Panc1 (cell line): ENCODE data around the gene PRDX3. TPM values are rescaled to one million over a fixed set of nuclear protein-coding genes. Genes with fewer than 3 reads are reported as not detected.

Source experiments
- ATAC-seq: fragments of 200-7000 bp; cut with Tn5 transposase; 2 replicates; pipeline ENCODE4 v1.9.1; 2020; ENCODE audit warnings: mild to moderate bottlenecking, moderate library complexity
- BruUV-seq: library from RNA; stranded (reverse); fragments of 400-500 nt; replicated peaks from 2 replicates; lab custom pipeline; 2021; lab: Mats Ljungman, UMichigan
- CTCF ChIA-PET: fragments of 300-600 bp; sonication (Branson Sonifier 250); formaldehyde crosslinking; loops from one replicate; lab custom pipeline; 2022; ENCODE audit warnings: antibody characterized with exemption; lab: Charles Lee
- POLR2A ChIA-PET: fragments of 300-600 bp; sonication (Branson Sonifier 250); formaldehyde crosslinking; loops from one replicate; lab custom pipeline; 2022; ENCODE audit warnings: antibody characterized with exemption; lab: Charles Lee
- DNase-seq: peaks from one replicate; pipeline ENCODE4 v3.0.0-alpha.2; 2010; ENCODE audit warnings: low read depth, low spot score
- H3K27ac ChIP-seq: 2 replicates; pipeline ENCODE4 v1.5.1; 2011; ENCODE audit warnings: mild to moderate bottlenecking, low read length, inconsistent platforms
- H3K27me3 ChIP-seq: fragments of 200-500 bp; sonication (Bioruptor generic); 2 replicates; pipeline ENCODE4 v1.6.0; 2014; ENCODE audit warnings: low read length, inconsistent platforms; ENCODE audit not compliant: control insufficient read depth, insufficient read depth
- H3K36me3 ChIP-seq: fragments of 200-500 bp; sonication (Bioruptor generic); 2 replicates; pipeline ENCODE4 v1.5.1; 2014; ENCODE audit warnings: inconsistent platforms, mild to moderate bottlenecking, low read length, moderate library complexity; ENCODE audit not compliant: control insufficient read depth, insufficient read depth
- H3K4me1 ChIP-seq: 2 replicates; pipeline ENCODE4 v1.5.1; 2011; ENCODE audit warnings: inconsistent platforms, mild to moderate bottlenecking, low read length, moderate library complexity; ENCODE audit not compliant: control insufficient read depth, insufficient read depth
- H3K4me3 ChIP-seq, 2 experiments: 2 replicates each; pipeline ENCODE4 v1.5.1; 2011 to 2012; ENCODE audit warnings: low read depth in 2 of 2, low read length in 2 of 2, mild to moderate bottlenecking in 2 of 2, inconsistent platforms in 1 of 2, moderate library complexity in 1 of 2
- H3K9me3 ChIP-seq: fragments of 200-500 bp; sonication (Bioruptor generic); 2 replicates; pipeline ENCODE4 v1.5.1; 2014; ENCODE audit warnings: low read depth, mild to moderate bottlenecking, inconsistent platforms, low read length, moderate library complexity; ENCODE audit not compliant: control insufficient read depth, insufficient read depth
- POLR2AphosphoS5 ChIP-seq: IDR thresholded peaks from 2 replicates; pipeline ENCODE4 v1.6.1; 2012; ENCODE audit warnings: mild to moderate bottlenecking, low read depth, low read length, moderate library complexity
- SIN3A ChIP-seq: IDR thresholded peaks from 2 replicates; pipeline ENCODE4 v1.6.1; 2012; ENCODE audit warnings: low read depth, mild to moderate bottlenecking, low read length, moderate library complexity, borderline replicate concordance; ENCODE audit not compliant: insufficient read depth
- TCF7L2 ChIP-seq: IDR thresholded peaks from 2 replicates; pipeline ENCODE4 v1.6.1; 2011; ENCODE audit warnings: mild to moderate bottlenecking, low read depth, low read length, inconsistent platforms
- in situ Hi-C: cut with HindIII; loops from 2 replicates; pipeline ENCODE4 v1.10.0; 2016; ENCODE audit warnings: low sequenced_read_pairs, low pct_unique_long_range_greater_than_20kb
- intact Hi-C: fragments of 100-400 bp; cut with micrococcal nuclease; formaldehyde crosslinking; loops from one replicate; pipeline ENCODE4 v1.10.0; 2022; ENCODE audit not compliant: unreplicated experiment
- total RNA-seq: library from RNA; stranded (reverse); gene quantifications from one replicate; pipeline ENCODE4 v1.2.1, GENCODE V29; 2021; ENCODE audit not compliant: unreplicated experiment
- TF ChIP-seq, protein P1 (sequence below), 2 experiments: IDR thresholded peaks; 2 replicates each; pipeline ENCODE4 v1.6.1; 2011 to 2012; ENCODE audit warnings: low read depth in 2 of 2, control low read depth in 1 of 2, low read length in 1 of 2, mild to moderate bottlenecking in 1 of 2, moderate library complexity in 1 of 2; ENCODE audit not compliant: insufficient read depth in 1 of 2
- TF ChIP-seq, protein P2 (sequence below): fragments of 450-650 bp; IDR thresholded peaks from 2 replicates; pipeline ENCODE4 v1.5.1; 2017; ENCODE audit warnings: mild to moderate bottlenecking

PRDX3 gene
- total RNA-seq, 1 experiment from 2014 or later, result 235 TPM

DNA sequence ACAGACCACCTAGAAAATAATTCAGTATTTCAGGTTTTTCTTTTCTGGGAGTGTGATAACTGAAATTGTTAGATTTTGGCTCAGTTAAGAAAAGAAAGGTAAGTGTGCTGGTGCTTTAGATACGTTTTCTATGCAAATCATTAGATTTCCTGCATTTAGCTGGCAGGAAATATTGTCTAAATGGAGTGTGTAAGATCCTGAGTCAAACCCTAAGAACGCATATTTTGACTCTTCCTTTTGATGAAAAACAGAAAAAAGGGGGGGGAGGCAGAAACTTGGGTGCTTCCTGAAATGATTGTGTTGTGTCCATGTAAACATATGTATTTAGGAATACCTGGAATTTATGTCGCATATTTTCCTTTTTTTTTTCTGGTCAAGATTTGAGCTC lies 29.9 kb upstream of the PRDX3 start:
- DNase-seq (no peak), ATAC-seq (no peak)
- ChIA-PET CTCF (interaction anchor here (0.6 to 0.9 kb wide), 2 partner anchors 30 to 38 kb away, joined by 5 to 17 read pairs; no protein-coding TSS in a partner anchor), POLR2A (interaction anchor here (0.6 kb wide), 1 partner anchor 209 kb away, joined by 3 read pairs; no protein-coding TSS in a partner anchor)
- Histone ChIP-seq H3K4me3 (peak overlapping the region; percentile 80 to 94), H3K36me3 (no peaks in the 10 kb centered on the region), H3K4me1 (peaks cover 40% of the 10 kb centered on the region), H3K27ac (peak overlapping the region; percentile 79), H3K9me3 (no peaks in the 10 kb centered on the region), H3K27me3 (no peaks in the 10 kb centered on the region)
- in situ Hi-C loops (no loop called here), intact Hi-C loops (loop anchor here (5.0 kb wide), 2 partner anchors 44 to 84 kb away; no protein-coding TSS in a partner anchor)
- no TSS peak for BruUV-seq
- TF ChIP-seq TCF7L2, result no peak
- TF ChIP-seq, protein P1, sequence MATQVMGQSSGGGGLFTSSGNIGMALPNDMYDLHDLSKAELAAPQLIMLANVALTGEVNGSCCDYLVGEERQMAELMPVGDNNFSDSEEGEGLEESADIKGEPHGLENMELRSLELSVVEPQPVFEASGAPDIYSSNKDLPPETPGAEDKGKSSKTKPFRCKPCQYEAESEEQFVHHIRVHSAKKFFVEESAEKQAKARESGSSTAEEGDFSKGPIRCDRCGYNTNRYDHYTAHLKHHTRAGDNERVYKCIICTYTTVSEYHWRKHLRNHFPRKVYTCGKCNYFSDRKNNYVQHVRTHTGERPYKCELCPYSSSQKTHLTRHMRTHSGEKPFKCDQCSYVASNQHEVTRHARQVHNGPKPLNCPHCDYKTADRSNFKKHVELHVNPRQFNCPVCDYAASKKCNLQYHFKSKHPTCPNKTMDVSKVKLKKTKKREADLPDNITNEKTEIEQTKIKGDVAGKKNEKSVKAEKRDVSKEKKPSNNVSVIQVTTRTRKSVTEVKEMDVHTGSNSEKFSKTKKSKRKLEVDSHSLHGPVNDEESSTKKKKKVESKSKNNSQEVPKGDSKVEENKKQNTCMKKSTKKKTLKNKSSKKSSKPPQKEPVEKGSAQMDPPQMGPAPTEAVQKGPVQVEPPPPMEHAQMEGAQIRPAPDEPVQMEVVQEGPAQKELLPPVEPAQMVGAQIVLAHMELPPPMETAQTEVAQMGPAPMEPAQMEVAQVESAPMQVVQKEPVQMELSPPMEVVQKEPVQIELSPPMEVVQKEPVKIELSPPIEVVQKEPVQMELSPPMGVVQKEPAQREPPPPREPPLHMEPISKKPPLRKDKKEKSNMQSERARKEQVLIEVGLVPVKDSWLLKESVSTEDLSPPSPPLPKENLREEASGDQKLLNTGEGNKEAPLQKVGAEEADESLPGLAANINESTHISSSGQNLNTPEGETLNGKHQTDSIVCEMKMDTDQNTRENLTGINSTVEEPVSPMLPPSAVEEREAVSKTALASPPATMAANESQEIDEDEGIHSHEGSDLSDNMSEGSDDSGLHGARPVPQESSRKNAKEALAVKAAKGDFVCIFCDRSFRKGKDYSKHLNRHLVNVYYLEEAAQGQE (IDR thresholded peaks at IDR 0.05; ENCODE audit: insufficient read depth in 1 of 2, low read depth in 2 of 2, low read length in 1 of 2), result no peak
- no peak for TF ChIP-seq POLR2AphosphoS5
- no peak for TF ChIP-seq SIN3A
- TF ChIP-seq, protein P2, sequence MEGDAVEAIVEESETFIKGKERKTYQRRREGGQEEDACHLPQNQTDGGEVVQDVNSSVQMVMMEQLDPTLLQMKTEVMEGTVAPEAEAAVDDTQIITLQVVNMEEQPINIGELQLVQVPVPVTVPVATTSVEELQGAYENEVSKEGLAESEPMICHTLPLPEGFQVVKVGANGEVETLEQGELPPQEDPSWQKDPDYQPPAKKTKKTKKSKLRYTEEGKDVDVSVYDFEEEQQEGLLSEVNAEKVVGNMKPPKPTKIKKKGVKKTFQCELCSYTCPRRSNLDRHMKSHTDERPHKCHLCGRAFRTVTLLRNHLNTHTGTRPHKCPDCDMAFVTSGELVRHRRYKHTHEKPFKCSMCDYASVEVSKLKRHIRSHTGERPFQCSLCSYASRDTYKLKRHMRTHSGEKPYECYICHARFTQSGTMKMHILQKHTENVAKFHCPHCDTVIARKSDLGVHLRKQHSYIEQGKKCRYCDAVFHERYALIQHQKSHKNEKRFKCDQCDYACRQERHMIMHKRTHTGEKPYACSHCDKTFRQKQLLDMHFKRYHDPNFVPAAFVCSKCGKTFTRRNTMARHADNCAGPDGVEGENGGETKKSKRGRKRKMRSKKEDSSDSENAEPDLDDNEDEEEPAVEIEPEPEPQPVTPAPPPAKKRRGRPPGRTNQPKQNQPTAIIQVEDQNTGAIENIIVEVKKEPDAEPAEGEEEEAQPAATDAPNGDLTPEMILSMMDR, result no peak

DNA sequence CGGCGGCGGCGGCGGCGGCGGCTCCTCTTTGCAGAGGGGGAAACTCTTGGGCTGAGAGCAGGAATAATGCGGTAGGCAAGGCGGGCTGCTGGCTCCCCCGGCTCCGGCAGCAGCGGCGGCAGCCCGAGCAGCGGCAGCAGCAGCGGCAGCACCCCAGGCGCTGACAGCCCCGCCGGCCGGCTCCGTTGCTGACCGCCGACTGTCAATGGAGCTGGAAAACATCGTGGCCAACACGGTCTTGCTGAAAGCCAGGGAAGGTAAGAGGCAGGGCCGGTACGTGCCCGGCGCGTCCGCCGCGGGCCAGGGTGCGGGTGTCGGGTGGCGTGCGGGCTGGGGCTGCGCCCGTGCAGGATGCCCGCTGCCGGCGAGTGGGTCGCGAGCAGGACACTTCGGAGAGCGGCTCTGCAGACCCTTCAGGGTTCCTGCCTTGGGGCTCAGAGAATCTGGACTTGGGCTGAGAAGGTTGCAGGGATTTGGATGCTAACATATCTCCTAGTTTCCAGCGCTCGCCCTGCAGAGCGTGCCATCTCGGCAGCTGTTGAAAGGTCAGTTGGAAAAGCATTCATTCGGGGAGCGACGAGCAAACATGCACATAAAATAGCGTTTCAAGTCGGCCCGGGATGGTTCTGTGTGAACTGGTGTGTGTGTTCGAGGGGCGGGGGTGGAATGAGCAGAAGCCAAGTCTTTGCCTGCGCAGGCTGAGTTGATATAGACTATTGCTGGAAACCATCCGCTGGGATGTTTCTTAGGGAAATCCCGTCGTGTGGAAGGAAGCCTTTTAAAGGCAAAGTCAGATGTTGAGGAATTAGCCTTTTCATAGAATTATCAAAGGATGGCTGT lies 29.3 kb upstream of the PRDX3 start:
- H3K4me3 ChIP-seq, result peak overlapping the region; percentile 80 to 94
- ATAC-seq (peak; percentile 33), DNase-seq (no peak)
- POLR2A ChIA-PET, result interaction anchor here (0.6 to 1.5 kb wide), 3 partner anchors 15 to 231 kb away, joined by 4 to 5 read pairs (median 4); no protein-coding TSS in a partner anchor
- in situ Hi-C loops (no loop called here), intact Hi-C loops (loop anchor here (2.0 to 5.0 kb wide), 3 partner anchors 44 to 209 kb away; no protein-coding TSS in a partner anchor)
- H3K27me3 ChIP-seq, result no peaks in the 10 kb centered on the region
- H3K9me3 ChIP-seq, result no peaks in the 10 kb centered on the region
- no TSS peak for BruUV-seq
- no peaks in the 10 kb centered on the region for H3K36me3 ChIP-seq
- H3K4me1 ChIP-seq, result peaks cover 43% of the 10 kb centered on the region
- H3K27ac ChIP-seq, result peak overlapping the region; percentile 79
- TF ChIP-seq SIN3A (peak; percentile 70; the same call in 1 of the 2 replicates), POLR2AphosphoS5 (no peak)
- CTCF ChIA-PET, result interaction anchor here (0.6 to 0.7 kb wide), 2 partner anchors 31 to 45 kb away, joined by 5 to 11 read pairs; no protein-coding TSS in a partner anchor
